ENCODE measurements around the gene TMEM187.

GRCh38 chrX:153960786-153961185, 11.8 kb upstream of the TMEM187 start:
- TF ChIP-seq CTCF (IDR thresholded peaks at IDR 0.05) (no peak), POLR2A (IDR thresholded peaks at IDR 0.05; ENCODE audit: low read depth) (no peak), EP300 (IDR thresholded peaks at IDR 0.05) (no peak)
